ENCODE results near the gene USP9Y. TPM values are rescaled to one million over a fixed set of nuclear protein-coding genes. Genes with fewer than 3 reads are reported as not detected.

The USP9Y gene
- total RNA-seq, 1 donor from 2014 or later: not detected

DNA sequence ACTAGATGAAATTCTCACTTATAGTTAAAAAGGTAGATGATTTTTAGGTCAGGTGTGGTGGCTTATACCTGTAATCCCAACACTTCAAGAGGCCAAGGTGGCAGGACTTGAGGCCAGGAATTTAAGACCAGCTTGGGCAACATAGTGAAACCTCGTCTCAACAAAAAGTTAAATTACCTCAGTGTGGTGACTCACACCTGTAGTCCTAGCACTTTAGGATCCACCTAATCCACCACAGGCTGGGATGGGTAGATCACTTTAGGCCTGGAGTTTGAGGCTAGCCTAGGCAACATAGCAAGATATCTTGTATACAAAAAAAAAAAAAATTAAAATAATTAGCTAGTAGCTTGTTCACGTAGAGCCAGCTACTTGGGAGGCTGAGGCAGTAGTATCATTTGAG is 140.3 kb downstream of the USP9Y start:
- Mint-ChIP-seq H3K4me3 (ENCODE audit: low read depth) (no peak overlapping the region), H3K27ac (no peak overlapping the region), H3K9me3 (ENCODE audit: low read depth) (no peaks in the 10 kb centered on the region), H3K27me3 (no peaks in the 10 kb centered on the region), H3K36me3 (ENCODE audit: insufficient read depth) (no peaks in the 10 kb centered on the region), H3K4me1 (ENCODE audit: low read depth) (no peaks in the 10 kb centered on the region)
- no peak for DNase-seq (ENCODE audit: low spot score, unreplicated experiment)
- no peak for TF ChIP-seq CTCF (IDR thresholded peaks at IDR 0.05; ENCODE audit: unreplicated experiment)

- H3K36me3 Mint-ChIP-seq (ENCODE audit: insufficient read depth): no peaks in the 10 kb centered on the region
- DNase-seq (ENCODE audit: low spot score, unreplicated experiment): no peak
- no peak overlapping the region for H3K4me3 Mint-ChIP-seq (ENCODE audit: low read depth)
- no peaks in the 10 kb centered on the region for H3K9me3 Mint-ChIP-seq (ENCODE audit: low read depth)
- H3K27me3 Mint-ChIP-seq: no peaks in the 10 kb centered on the region
- no peak for TF ChIP-seq CTCF (IDR thresholded peaks at IDR 0.05; ENCODE audit: unreplicated experiment)
- no peak overlapping the region for H3K27ac Mint-ChIP-seq
- no peaks in the 10 kb centered on the region for H3K4me1 Mint-ChIP-seq (ENCODE audit: low read depth)
Observed at GRCh38 chrY:12846793-12847192, 145.8 kb downstream of the USP9Y start.

DNA sequence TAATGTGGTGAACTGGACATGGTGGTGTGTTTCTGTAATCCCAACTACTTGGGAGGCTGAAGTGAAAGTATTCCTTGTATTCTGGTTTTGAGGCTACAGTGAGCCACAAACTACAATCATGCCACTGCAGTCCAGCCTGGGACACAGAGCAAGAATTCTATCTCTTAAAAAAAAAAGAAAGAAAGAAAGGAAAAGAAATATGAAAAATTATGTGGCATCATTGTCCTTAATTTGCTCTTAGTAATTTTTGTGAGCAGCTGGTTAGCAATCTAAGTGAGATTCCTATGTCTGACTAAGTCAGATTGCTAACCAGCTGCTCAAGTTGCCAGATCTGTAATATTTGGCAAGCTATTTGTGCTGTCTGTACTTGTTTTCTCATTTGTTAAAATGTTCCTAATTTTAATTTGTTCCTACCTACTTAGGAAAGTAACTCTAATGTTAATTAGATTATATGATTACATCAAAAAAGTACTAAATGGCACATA is 154.8 kb downstream of the USP9Y start:
- Mint-ChIP-seq H3K4me3 (ENCODE audit: low read depth) (no peak overlapping the region), H3K27me3 (no peaks in the 10 kb centered on the region), H3K36me3 (ENCODE audit: insufficient read depth) (no peaks in the 10 kb centered on the region), H3K27ac (no peak overlapping the region), H3K4me1 (ENCODE audit: low read depth) (no peaks in the 10 kb centered on the region), H3K9me3 (ENCODE audit: low read depth) (no peaks in the 10 kb centered on the region)
- no peak for DNase-seq (ENCODE audit: low spot score, unreplicated experiment)
- no peak for TF ChIP-seq CTCF (IDR thresholded peaks at IDR 0.05; ENCODE audit: unreplicated experiment)

DNA sequence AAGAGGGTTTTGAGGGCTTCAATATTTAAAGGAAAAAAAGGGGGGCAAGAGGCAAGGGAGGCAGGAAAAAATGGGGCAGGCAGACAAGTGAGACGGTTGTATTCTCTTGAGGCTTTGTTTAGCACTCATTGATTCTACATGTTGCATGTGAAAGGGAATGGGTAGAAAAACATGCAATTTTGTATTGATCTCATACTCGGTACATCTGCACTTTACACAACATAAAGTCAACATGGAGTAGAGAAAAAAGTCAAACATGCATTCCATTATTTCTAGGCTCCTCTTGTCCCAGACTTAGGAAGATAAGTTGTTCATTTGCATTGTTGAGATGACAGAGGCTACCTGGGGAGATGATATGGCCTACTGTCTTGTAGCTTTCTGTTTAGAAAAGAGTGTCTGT is 166.9 kb downstream of the USP9Y start:
- Mint-ChIP-seq H3K4me3 (ENCODE audit: low read depth) (no peak overlapping the region), H3K4me1 (ENCODE audit: low read depth) (no peaks in the 10 kb centered on the region), H3K36me3 (ENCODE audit: insufficient read depth) (no peaks in the 10 kb centered on the region), H3K27ac (no peak overlapping the region), H3K9me3 (ENCODE audit: low read depth) (no peaks in the 10 kb centered on the region), H3K27me3 (no peaks in the 10 kb centered on the region)
- DNase-seq (ENCODE audit: low spot score, unreplicated experiment): no peak
- TF ChIP-seq CTCF (IDR thresholded peaks at IDR 0.05; ENCODE audit: unreplicated experiment): no peak

- Mint-ChIP-seq H3K4me1 (ENCODE audit: low read depth) (no peaks in the 10 kb centered on the region), H3K4me3 (ENCODE audit: low read depth) (no peak overlapping the region), H3K36me3 (ENCODE audit: insufficient read depth) (no peaks in the 10 kb centered on the region), H3K9me3 (ENCODE audit: low read depth) (no peaks in the 10 kb centered on the region), H3K27me3 (no peaks in the 10 kb centered on the region), H3K27ac (no peak overlapping the region)
- DNase-seq (ENCODE audit: low spot score, unreplicated experiment): no peak
- TF ChIP-seq CTCF (IDR thresholded peaks at IDR 0.05; ENCODE audit: unreplicated experiment): no peak
Observed at GRCh38 chrY:12896973-12897372, 195.9 kb downstream of the USP9Y start.

Measured in progenitor cell of endocrine pancreas (in vitro differentiated cells).